ACC112 (cell line): ENCODE results near the gene HSPA6.
"Not testable (repeated sequence)": the region's sequence is repeated elsewhere in the genome, so short reads cannot be mapped to it uniquely, and the experiment has no call there.

ENCODE experiments used
- H2AFZ ChIP-seq: fragments of 200-600 bp; sonication (generic); one replicate; pipeline ENCODE4 v1.6.0; 2017; ENCODE audit warnings: antibody characterized with exemption, low read length; ENCODE audit not compliant: unreplicated experiment
- H3K27ac ChIP-seq: fragments of 200-600 bp; sonication (generic); 2 replicates; pipeline ENCODE4 v1.5.1; 2014; ENCODE audit warnings: low read depth, mild to moderate bottlenecking, antibody characterized with exemption, low read length, moderate library complexity
- H3K27me3 ChIP-seq: fragments of 200-600 bp; sonication (generic); 2 replicates; pipeline ENCODE4 v1.6.1; 2014; ENCODE audit warnings: mild to moderate bottlenecking, antibody characterized with exemption, low read length, moderate library complexity, mixed read lengths; ENCODE audit not compliant: insufficient read depth
- H3K36me3 ChIP-seq: fragments of 200-600 bp; sonication (generic); 2 replicates; pipeline ENCODE4 v1.6.1; 2016; ENCODE audit warnings: mild to moderate bottlenecking, antibody characterized with exemption, low read length, moderate library complexity, mixed read lengths; ENCODE audit not compliant: insufficient read depth
- H3K4me1 ChIP-seq: fragments of 200-600 bp; sonication (generic); one replicate; pipeline ENCODE4 v1.6.1; 2016; ENCODE audit warnings: low read length, mixed read lengths; ENCODE audit not compliant: insufficient read depth, unreplicated experiment, control insufficient read depth
- H3K4me3 ChIP-seq: fragments of 200-600 bp; sonication (generic); 2 replicates; pipeline ENCODE4 v1.5.1; 2014; ENCODE audit warnings: mild to moderate bottlenecking, low read depth, low read length
- H3K79me2 ChIP-seq: fragments of 200-600 bp; sonication (generic); one replicate; pipeline ENCODE4 v1.6.0; 2016; ENCODE audit warnings: low read length; ENCODE audit not compliant: control insufficient read depth, unreplicated experiment, insufficient read depth

The HSPA6 gene

GRCh38 chr1:161537068-161537669 lies 12.8 kb downstream of the HSPA6 start:
- H3K79me2 ChIP-seq, H3K27ac ChIP-seq, H3K36me3 ChIP-seq, H2AFZ ChIP-seq, H3K4me1 ChIP-seq, H3K27me3 ChIP-seq, H3K4me3 ChIP-seq: not testable (repeated sequence)

GRCh38 chr1:161538925-161539479 lies 14.7 kb downstream of the HSPA6 start:
- H3K27me3 ChIP-seq: peaks cover 14% of the 10 kb centered on the region
- not testable (repeated sequence) for H2AFZ ChIP-seq, H3K27ac ChIP-seq, H3K4me3 ChIP-seq, H3K4me1 ChIP-seq, H3K36me3 ChIP-seq, H3K79me2 ChIP-seq

- peak overlapping the region; percentile 48 for H3K27ac ChIP-seq
- H2AFZ ChIP-seq: peak overlapping the region; percentile 85
- not testable (repeated sequence) for H3K36me3 ChIP-seq, H3K4me1 ChIP-seq, H3K79me2 ChIP-seq
- peak overlapping the region; percentile 86 for H3K4me3 ChIP-seq
- peaks cover 14% of the 10 kb centered on the region for H3K27me3 ChIP-seq
These were observed 15.6 kb downstream of the HSPA6 start for GRCh38 chr1:161539731-161540569.

GRCh38 chr1:161540570-161540960 lies 16.2 kb downstream of the HSPA6 start:
- H3K27me3 ChIP-seq: peaks cover 14% of the 10 kb centered on the region
- H2AFZ ChIP-seq, H3K36me3 ChIP-seq, H3K4me3 ChIP-seq, H3K4me1 ChIP-seq, H3K79me2 ChIP-seq, H3K27ac ChIP-seq: not testable (repeated sequence)

GRCh38 chr1:161542091-161542559 lies 17.8 kb downstream of the HSPA6 start:
- H3K4me1 ChIP-seq, H3K79me2 ChIP-seq, H3K4me3 ChIP-seq, H2AFZ ChIP-seq, H3K27ac ChIP-seq, H3K36me3 ChIP-seq: not testable (repeated sequence)
- H3K27me3 ChIP-seq: peaks cover 14% of the 10 kb centered on the region

- not testable (repeated sequence) for H3K36me3 ChIP-seq, H2AFZ ChIP-seq, H3K4me1 ChIP-seq, H3K79me2 ChIP-seq, H3K4me3 ChIP-seq, H3K27ac ChIP-seq
- peaks cover 14% of the 10 kb centered on the region for H3K27me3 ChIP-seq
These were observed 18.8 kb downstream of the HSPA6 start for GRCh38 chr1:161543125-161543524.

GRCh38 chr1:161545005-161545731 lies 20.8 kb downstream of the HSPA6 start:
- H3K4me3 ChIP-seq, H3K4me1 ChIP-seq, H2AFZ ChIP-seq, H3K79me2 ChIP-seq, H3K36me3 ChIP-seq, H3K27ac ChIP-seq: not testable (repeated sequence)
- H3K27me3 ChIP-seq: peaks cover 14% of the 10 kb centered on the region

GRCh38 chr1:161547995-161548741 lies 23.8 kb downstream of the HSPA6 start:
- not testable (repeated sequence) for H3K27ac ChIP-seq, H3K36me3 ChIP-seq, H3K27me3 ChIP-seq, H3K79me2 ChIP-seq, H2AFZ ChIP-seq, H3K4me1 ChIP-seq, H3K4me3 ChIP-seq

- H3K27me3 ChIP-seq, H3K36me3 ChIP-seq, H3K79me2 ChIP-seq: not testable (repeated sequence)
These were observed 24.5 kb downstream of the HSPA6 start for GRCh38 chr1:161548749-161549406.

GRCh38 chr1:161549652-161550051 lies 25.3 kb downstream of the HSPA6 start, which contains the start of gene FCGR3A:
TSS of gene FCGR3A (minus strand) at chr1:161549818. CDS start at chr1:161549736, 82 bp downstream.
- H3K27ac ChIP-seq: no peak within 1 kb of the TSS
- H3K4me3 ChIP-seq: no peak within 1 kb of the TSS
- no peaks in the 10 kb centered on the region for H3K36me3 ChIP-seq
- no peaks in the 10 kb centered on the region for H3K79me2 ChIP-seq
- no peaks in the 10 kb centered on the region for H3K27me3 ChIP-seq
- no peak within 1 kb of the TSS for H2AFZ ChIP-seq
- H3K4me1 ChIP-seq: no peaks in the 10 kb centered on the region

More at GRCh38 chr1:161548749-161549406, 24.5 kb downstream of the HSPA6 start:
- not testable (repeated sequence) for H3K4me3 ChIP-seq, H3K4me1 ChIP-seq, H2AFZ ChIP-seq, H3K27ac ChIP-seq
